Effector CD8-positive, alpha-beta T cell (primary cell): ENCODE data around the gene KLRB1.
A peak's percentile ranks its signal among the peaks of the same experiment; 100 is the strongest.
"Not testable (repeated sequence)": the region's sequence is repeated elsewhere in the genome, so short reads cannot be mapped to it uniquely, and the experiment has no call there.

ENCODE experiments used
- DNase-seq: peaks from one replicate; lab custom pipeline; 2025; lab: John Stamatoyannopoulos, UW
- total RNA-seq, 4 experiments: gene quantifications; one replicate each; lab custom pipeline; 2026; lab: John Stamatoyannopoulos, UW

Gene KLRB1
- total RNA-seq, result 4.5 to 26.1 (median 18.8) reads per million in 4 experiments

DNA sequence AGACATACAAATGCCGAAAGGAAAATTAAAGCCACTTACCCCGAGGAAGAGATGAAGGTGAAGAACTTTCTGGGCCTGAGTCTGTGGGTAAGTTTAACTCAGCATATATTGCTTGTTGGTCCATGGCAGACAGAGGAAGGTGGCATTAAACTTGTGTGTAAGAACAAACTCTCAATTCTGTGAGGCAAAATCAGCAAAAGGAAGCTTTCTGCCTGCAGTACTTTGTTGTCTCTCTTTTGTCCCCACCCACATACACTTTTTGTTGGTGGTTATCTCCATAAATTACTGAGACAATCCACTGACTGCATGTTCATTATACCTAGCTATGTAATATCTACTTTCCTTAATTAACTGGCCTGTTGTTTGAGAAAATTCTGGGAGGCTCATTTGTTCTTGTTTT is at the start of gene KLRB1:
KLRB1 (minus strand) TSS at position 201 of the 400 bp plus-strand sequence; CDS start at position 124, 77 bp downstream.
- DNase-seq, result no peak

DNA sequence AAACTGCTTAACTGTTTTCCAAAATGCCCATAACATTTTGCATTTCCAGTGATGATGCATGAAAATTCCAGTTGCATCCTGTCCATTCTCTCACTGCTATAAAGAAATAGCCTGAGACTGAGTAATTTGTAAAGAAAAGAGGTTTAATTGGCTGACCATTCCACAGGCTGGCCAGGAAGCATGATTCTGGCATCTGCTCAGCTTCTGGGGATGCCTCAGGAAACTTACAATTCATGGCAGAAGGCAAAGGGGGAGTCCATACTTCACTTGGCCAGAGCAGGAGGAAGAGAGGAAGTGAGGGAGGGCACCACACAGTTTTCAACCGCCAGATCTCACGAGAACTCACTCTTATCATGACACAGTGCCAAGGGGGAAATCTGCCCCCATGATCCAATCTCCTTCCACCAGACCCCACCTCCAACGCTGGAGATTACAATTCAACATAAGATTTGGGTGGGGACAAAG is 43.6 kb upstream of the KLRB1 start:
- no peak for DNase-seq

- DNase-seq, result no peak
Observed at GRCh38 chr12:9650151-9650576, 42.4 kb upstream of the KLRB1 start.

GRCh38 chr12:9649532-9649940 is 41.8 kb upstream of the KLRB1 start:
- DNase-seq, result no peak

GRCh38 chr12:9648701-9649531 is 41.2 kb upstream of the KLRB1 start:
- no peak for DNase-seq

DNA sequence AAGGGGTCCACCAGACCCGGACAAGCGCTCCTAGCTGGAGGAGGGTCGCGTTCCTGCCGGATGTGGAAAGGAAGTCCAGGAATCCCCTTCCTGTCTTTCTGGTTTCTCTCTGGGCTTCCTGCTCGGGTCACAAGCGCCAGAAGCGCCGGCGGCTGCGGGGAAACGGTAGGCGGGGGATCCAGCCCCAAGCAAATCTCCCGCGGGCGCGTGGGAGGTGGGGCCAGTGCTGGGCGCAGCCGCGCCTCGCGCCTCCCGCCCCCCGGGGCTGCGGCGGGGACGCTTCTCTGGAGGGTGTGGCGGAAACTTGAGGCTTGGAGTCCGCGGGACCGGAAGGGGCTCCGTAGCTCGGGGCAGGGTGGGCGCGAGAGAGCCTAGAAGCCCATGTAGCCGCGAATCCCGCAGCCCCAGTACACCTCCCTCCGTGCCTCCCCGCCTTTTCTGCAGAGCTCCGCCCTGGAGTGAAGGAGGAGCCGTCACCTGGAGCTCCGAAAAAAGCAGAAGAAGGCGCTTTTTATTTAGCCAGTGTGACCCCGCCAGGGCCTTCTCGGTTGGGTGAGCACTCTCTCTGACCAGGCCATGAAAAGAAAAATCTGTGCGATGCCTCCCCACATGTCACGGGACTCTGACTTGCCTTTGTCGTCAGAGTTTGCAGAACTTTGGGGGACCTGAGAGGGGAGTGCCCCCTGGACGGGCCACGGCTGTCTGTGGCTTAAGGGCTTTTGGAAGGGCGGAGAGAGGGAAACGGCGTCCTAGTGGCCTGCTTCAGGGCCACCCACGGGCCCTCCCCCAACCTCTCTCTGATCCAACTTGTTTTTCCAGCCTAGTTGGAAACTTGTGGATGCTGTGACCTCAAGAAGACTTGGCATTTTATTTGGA is 40.3 kb upstream of the KLRB1 start:
- DNase-seq, result peak; percentile 78

GRCh38 chr12:9646794-9647781 is 39.4 kb upstream of the KLRB1 start:
- DNase-seq, result no peak

GRCh38 chr12:9644985-9645551 is 37.4 kb upstream of the KLRB1 start:
- not testable (repeated sequence) for DNase-seq

DNA sequence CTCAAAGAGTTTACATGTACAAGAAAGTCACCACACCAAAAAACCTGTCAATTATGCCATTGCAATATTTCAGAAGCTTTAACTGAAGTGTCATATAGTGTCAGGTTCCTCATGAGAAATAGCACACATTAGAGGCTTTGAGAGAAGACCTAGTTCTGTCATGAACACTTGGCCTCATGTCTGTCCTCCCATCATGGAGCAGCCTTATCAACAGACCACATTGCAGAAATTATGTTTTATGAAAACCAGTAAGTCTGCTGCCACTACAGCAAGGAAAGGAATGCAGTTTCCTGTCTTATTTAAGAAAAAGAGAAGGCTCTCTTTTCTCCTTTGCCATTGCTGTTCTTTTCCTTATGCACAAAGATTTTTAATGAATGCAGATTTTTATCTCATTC is 35.5 kb upstream of the KLRB1 start:
- no peak for DNase-seq

- DNase-seq, result no peak
Observed at GRCh38 chr12:9642606-9643265, 35.0 kb upstream of the KLRB1 start.

- DNase-seq, result no peak
Observed at GRCh38 chr12:9640024-9640423, 32.3 kb upstream of the KLRB1 start.

DNA sequence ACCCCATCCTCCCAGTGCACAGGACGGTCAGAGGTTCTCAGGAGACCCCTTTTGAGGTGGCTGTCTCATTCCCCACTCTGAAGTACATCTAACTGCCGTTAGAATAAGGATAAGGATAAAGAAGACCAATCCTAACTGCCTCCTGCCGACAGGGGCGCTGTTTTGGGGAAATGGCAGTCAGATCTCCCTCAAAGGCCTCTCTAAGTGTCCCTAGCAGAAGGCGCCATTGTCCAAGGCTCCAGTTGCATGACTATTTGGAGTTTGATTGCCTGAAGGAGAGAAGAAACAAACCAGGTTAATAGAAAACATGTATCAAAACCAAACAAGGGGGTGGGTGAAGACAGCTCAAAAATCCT is 29.1 kb upstream of the KLRB1 start:
- DNase-seq, result no peak

GRCh38 chr12:9636150-9636850 is 28.6 kb upstream of the KLRB1 start:
- no peak for DNase-seq

GRCh38 chr12:9634969-9635754 is 27.4 kb upstream of the KLRB1 start:
- no peak for DNase-seq

- peak; percentile 66 for DNase-seq
Observed at GRCh38 chr12:9634177-9634803, 26.6 kb upstream of the KLRB1 start.

GRCh38 chr12:9632766-9633165 is 25.1 kb upstream of the KLRB1 start:
- no peak for DNase-seq

DNA sequence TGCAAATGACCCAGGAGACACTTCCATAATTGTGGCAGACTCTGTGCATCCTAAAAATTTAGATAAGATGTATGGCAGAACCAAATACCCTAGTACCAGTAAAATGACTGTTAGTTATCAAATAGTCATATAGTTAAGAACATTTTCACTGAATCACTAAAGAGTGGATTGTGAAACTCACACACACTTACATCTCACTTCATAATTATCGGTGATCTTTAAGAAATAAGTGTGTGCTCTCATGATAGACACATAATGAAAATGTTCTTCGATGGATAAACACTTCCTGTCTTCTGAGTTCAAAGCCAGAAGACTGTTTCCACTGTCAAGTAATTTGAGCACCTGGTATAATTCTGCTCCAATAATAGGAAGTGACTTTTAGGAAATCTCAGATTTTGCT is 19.1 kb upstream of the KLRB1 start:
- DNase-seq, result no peak

DNA sequence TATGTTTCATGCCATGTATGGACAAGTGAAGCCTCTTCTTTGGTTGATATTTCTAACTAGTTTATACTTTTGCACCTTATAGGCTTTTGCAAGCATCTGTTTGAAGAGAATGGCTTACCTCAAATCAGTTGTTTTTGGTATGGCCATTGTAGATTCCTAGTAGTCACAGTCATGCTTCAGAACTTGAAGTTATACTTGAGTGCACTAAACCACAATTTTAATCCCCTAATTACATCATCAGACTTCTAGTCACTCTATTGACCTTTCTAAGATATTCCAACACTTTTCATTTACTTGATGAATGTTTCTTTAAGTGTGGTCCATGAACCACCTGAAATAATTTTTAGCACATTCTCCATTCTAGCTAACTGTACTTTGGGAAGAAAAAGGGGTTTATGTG is 18.6 kb upstream of the KLRB1 start:
- DNase-seq, result no peak

DNA sequence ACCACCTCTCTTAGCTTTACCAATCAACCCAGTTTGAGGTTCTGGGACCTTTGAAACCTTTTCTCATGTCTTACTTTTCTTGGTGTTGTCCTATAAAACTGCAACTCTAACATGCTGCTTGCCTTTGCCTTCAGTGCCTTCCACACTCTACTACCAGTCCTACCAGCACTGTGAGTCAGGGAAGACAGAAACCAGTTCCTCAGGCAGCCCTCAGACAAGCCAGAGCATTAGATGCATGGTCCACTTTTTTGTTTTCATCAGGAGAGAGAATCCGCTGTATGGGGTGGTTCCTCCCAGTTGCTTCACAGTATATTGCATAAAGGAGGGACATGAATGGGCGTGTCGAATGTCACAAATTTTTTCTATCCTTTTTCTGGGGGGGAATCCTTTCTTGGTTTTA is 17.3 kb upstream of the KLRB1 start:
- no peak for DNase-seq
